Measurements from ENCODE around the gene F13A1.
A peak's percentile ranks its signal among the peaks of the same experiment; 100 is the strongest.

Gene F13A1

DNA sequence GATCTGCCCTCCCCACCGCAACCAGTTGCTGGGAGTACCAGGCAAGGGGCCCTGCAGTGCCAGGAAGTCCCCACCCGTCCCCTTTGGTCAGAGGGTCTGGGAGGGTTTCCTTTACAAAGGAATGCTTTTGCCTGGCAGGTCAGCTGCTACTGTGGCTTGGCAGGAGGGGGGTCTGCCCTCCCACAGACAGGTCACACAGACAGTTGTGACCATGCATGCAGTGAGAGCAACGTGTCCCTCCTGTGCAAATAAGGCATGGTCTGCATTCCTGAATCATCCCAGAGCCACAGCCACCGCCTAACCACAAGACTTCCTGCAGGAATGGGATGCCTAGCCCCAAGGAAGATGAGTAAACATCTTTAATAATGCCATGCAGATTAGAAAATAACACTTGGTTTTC is 439 bp upstream of the F13A1 start:
- Histone ChIP-seq H2AK5ac (ENCODE audit: low read length) (no peak overlapping the region), H4K8ac (ENCODE audit: low read depth, low read length) (no peak overlapping the region), H3K27ac (ENCODE audit: low read depth, low read length) (no peak overlapping the region), H3K14ac (ENCODE audit: low read length) (no peak overlapping the region), H3K4ac (ENCODE audit: low read depth, low read length) (no peak overlapping the region), H2BK120ac (ENCODE audit: insufficient read depth, low read length, poor library complexity) (no peak overlapping the region), H4K12ac (ENCODE audit: low read depth, low read length) (no peak overlapping the region), H3K4me1 (ENCODE audit: control insufficient read depth in 1 of 2, insufficient read depth in 2 of 2, low read length in 2 of 2) (peaks cover 0 to 3% of the 10 kb centered on the region in 2 experiments), H3K9ac (ENCODE audit: low read length) (no peak overlapping the region), H3K23ac (ENCODE audit: low read length) (no peak overlapping the region), H3K9me3 (ENCODE audit: insufficient read depth, low read depth, low read length) (peaks cover 2% of the 10 kb centered on the region), H3K36me3 (ENCODE audit: control insufficient read depth in 1 of 2, insufficient read depth in 2 of 2, low read length in 2 of 2) (no peaks in the 10 kb centered on the region), H4K91ac (ENCODE audit: low read depth, low read length) (no peak overlapping the region), H3K79me1 (ENCODE audit: low read length) (no peaks in the 10 kb centered on the region), H3K27me3 (ENCODE audit: insufficient read depth, low read length) (peaks cover 19% of the 10 kb centered on the region), H2AFZ (ENCODE audit: insufficient read depth, low read length, poor library complexity) (no peak overlapping the region), H3K18ac (ENCODE audit: low read length) (no peak overlapping the region), H3K79me2 (ENCODE audit: control insufficient read depth, insufficient read depth, low read length, poor library complexity) (no peaks in the 10 kb centered on the region), H3K4me2 (ENCODE audit: low read length) (peak overlapping the region; percentile 34), H2BK12ac (ENCODE audit: low read length) (no peak overlapping the region), H2BK5ac (ENCODE audit: low read depth, low read length, poor library complexity) (no peak overlapping the region), H3K4me3 (ENCODE audit: low read depth, low read length) (no peak overlapping the region)
- no peak for DNase-seq
- WGBS (ENCODE audit: extremely low coverage, insufficient coverage, insufficient read length): no CpG with 5 or more reads among the region's 4 CpGs

GRCh38 chr6:6317825-6318733 is 2.4 kb downstream of the F13A1 start:
- Histone ChIP-seq H3K23ac (ENCODE audit: low read length) (no peak overlapping the region), H3K36me3 (ENCODE audit: control insufficient read depth in 1 of 2, insufficient read depth in 2 of 2, low read length in 2 of 2) (no peaks in the 10 kb centered on the region), H3K79me1 (ENCODE audit: low read length) (no peaks in the 10 kb centered on the region), H4K91ac (ENCODE audit: low read depth, low read length) (no peak overlapping the region), H4K8ac (ENCODE audit: low read depth, low read length) (no peak overlapping the region), H3K4me2 (ENCODE audit: low read length) (no peak overlapping the region), H3K18ac (ENCODE audit: low read length) (no peak overlapping the region), H4K12ac (ENCODE audit: low read depth, low read length) (no peak overlapping the region), H2AFZ (ENCODE audit: insufficient read depth, low read length, poor library complexity) (no peak overlapping the region), H2BK12ac (ENCODE audit: low read length) (no peak overlapping the region), H3K4me3 (ENCODE audit: low read depth, low read length) (no peak overlapping the region), H3K9me3 (ENCODE audit: insufficient read depth, low read depth, low read length) (peaks cover 2% of the 10 kb centered on the region), H3K27ac (ENCODE audit: low read depth, low read length) (no peak overlapping the region), H3K9ac (ENCODE audit: low read length) (no peak overlapping the region), H3K27me3 (ENCODE audit: insufficient read depth, low read length) (peaks cover 19% of the 10 kb centered on the region), H2BK5ac (ENCODE audit: low read depth, low read length, poor library complexity) (no peak overlapping the region), H2BK120ac (ENCODE audit: insufficient read depth, low read length, poor library complexity) (no peak overlapping the region), H3K14ac (ENCODE audit: low read length) (no peak overlapping the region), H3K79me2 (ENCODE audit: control insufficient read depth, insufficient read depth, low read length, poor library complexity) (no peaks in the 10 kb centered on the region), H3K4me1 (ENCODE audit: control insufficient read depth in 1 of 2, insufficient read depth in 2 of 2, low read length in 2 of 2) (peaks cover 0 to 3% of the 10 kb centered on the region in 2 experiments), H2AK5ac (ENCODE audit: low read length) (no peak overlapping the region), H3K4ac (ENCODE audit: low read depth, low read length) (no peak overlapping the region)
- WGBS (ENCODE audit: extremely low coverage, insufficient coverage, insufficient read length): no CpG with 5 or more reads among the region's 10 CpGs
- no peak for DNase-seq

DNA sequence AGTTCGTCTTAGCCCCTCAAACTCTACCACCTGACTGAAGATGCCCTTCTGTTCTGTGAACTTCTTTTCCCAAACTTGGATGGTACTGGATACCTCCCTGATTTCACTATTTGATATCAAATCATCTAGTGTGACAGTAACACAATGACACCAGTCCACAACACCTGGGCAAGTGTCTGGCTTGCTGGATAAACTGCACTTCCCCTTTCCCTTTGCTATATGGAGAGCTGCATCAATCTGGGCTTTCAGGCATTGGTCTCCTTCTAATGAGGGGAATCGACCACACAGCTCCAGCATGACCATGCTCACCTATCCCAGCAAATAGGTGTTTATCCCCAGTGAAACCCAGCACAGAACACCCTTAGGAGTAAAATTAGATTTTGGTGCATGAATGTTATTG is 3.1 kb downstream of the F13A1 start:
- H3K4me3 ChIP-seq (ENCODE audit: low read depth, low read length): no peak overlapping the region
- H4K12ac ChIP-seq (ENCODE audit: low read depth, low read length): no peak overlapping the region
- H3K79me2 ChIP-seq (ENCODE audit: control insufficient read depth, insufficient read depth, low read length, poor library complexity): no peaks in the 10 kb centered on the region
- no peak overlapping the region for H2AFZ ChIP-seq (ENCODE audit: insufficient read depth, low read length, poor library complexity)
- peaks cover 2% of the 10 kb centered on the region for H3K9me3 ChIP-seq (ENCODE audit: insufficient read depth, low read depth, low read length)
- no peaks in the 10 kb centered on the region for H3K36me3 ChIP-seq (ENCODE audit: control insufficient read depth in 1 of 2, insufficient read depth in 2 of 2, low read length in 2 of 2)
- peaks cover 0 to 3% of the 10 kb centered on the region in 2 experiments for H3K4me1 ChIP-seq (ENCODE audit: control insufficient read depth in 1 of 2, insufficient read depth in 2 of 2, low read length in 2 of 2)
- H4K91ac ChIP-seq (ENCODE audit: low read depth, low read length): no peak overlapping the region
- no CpG with 5 or more reads among the region's 2 CpGs for WGBS (ENCODE audit: extremely low coverage, insufficient coverage, insufficient read length)
- DNase-seq: no peak
- no peak overlapping the region for H3K9ac ChIP-seq (ENCODE audit: low read length)
- no peak overlapping the region for H4K8ac ChIP-seq (ENCODE audit: low read depth, low read length)
- H3K4ac ChIP-seq (ENCODE audit: low read depth, low read length): no peak overlapping the region
- no peak overlapping the region for H2BK120ac ChIP-seq (ENCODE audit: insufficient read depth, low read length, poor library complexity)
- H3K79me1 ChIP-seq (ENCODE audit: low read length): no peaks in the 10 kb centered on the region
- no peak overlapping the region for H3K18ac ChIP-seq (ENCODE audit: low read length)
- H3K14ac ChIP-seq (ENCODE audit: low read length): no peak overlapping the region
- H3K27me3 ChIP-seq (ENCODE audit: insufficient read depth, low read length): peaks cover 19% of the 10 kb centered on the region
- no peak overlapping the region for H2BK12ac ChIP-seq (ENCODE audit: low read length)
- H3K27ac ChIP-seq (ENCODE audit: low read depth, low read length): no peak overlapping the region
- no peak overlapping the region for H3K4me2 ChIP-seq (ENCODE audit: low read length)
- no peak overlapping the region for H2AK5ac ChIP-seq (ENCODE audit: low read length)
- H2BK5ac ChIP-seq (ENCODE audit: low read depth, low read length, poor library complexity): no peak overlapping the region
- no peak overlapping the region for H3K23ac ChIP-seq (ENCODE audit: low read length)

DNA sequence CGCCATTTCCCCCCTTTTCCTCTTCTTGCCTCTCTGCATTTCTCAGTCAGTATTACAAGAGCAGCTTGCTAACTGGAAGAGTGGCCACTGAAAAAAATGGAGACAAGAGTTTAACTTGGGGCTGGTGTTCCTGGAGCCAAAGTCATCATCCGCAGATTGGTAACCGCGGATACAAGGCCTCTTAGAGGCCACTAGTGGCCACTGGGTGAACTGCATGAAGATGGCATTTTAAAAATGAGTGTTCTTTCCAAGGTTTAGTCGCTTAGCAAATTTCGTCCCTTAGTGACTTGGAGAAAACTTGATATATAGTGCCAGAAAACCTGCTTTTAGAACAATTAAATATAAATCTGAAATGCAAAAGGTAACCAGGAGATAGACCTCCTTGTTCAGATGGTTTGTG is 4.8 kb downstream of the F13A1 start:
- H3K36me3 ChIP-seq (ENCODE audit: control insufficient read depth in 1 of 2, insufficient read depth in 2 of 2, low read length in 2 of 2): no peaks in the 10 kb centered on the region
- H3K27me3 ChIP-seq (ENCODE audit: insufficient read depth, low read length): peaks cover 15% of the 10 kb centered on the region
- peaks cover 2% of the 10 kb centered on the region for H3K9me3 ChIP-seq (ENCODE audit: insufficient read depth, low read depth, low read length)
- H2BK120ac ChIP-seq (ENCODE audit: insufficient read depth, low read length, poor library complexity): no peak overlapping the region
- H2BK12ac ChIP-seq (ENCODE audit: low read length): no peak overlapping the region
- H3K9ac ChIP-seq (ENCODE audit: low read length): no peak overlapping the region
- no peak overlapping the region for H3K14ac ChIP-seq (ENCODE audit: low read length)
- no peak overlapping the region for H3K4me2 ChIP-seq (ENCODE audit: low read length)
- no peak overlapping the region for H3K27ac ChIP-seq (ENCODE audit: low read depth, low read length)
- no peak overlapping the region for H2AK5ac ChIP-seq (ENCODE audit: low read length)
- no peak overlapping the region for H4K12ac ChIP-seq (ENCODE audit: low read depth, low read length)
- H3K4me3 ChIP-seq (ENCODE audit: low read depth, low read length): no peak overlapping the region
- no peak overlapping the region for H4K8ac ChIP-seq (ENCODE audit: low read depth, low read length)
- no peak overlapping the region for H4K91ac ChIP-seq (ENCODE audit: low read depth, low read length)
- H2BK5ac ChIP-seq (ENCODE audit: low read depth, low read length, poor library complexity): no peak overlapping the region
- no peak overlapping the region for H3K23ac ChIP-seq (ENCODE audit: low read length)
- H3K18ac ChIP-seq (ENCODE audit: low read length): no peak overlapping the region
- no CpG with 5 or more reads among the region's 6 CpGs for WGBS (ENCODE audit: extremely low coverage, insufficient coverage, insufficient read length)
- no peak overlapping the region for H2AFZ ChIP-seq (ENCODE audit: insufficient read depth, low read length, poor library complexity)
- peak; percentile 20 to 73 for DNase-seq
- H3K4ac ChIP-seq (ENCODE audit: low read depth, low read length): no peak overlapping the region
- peaks cover 0 to 1% of the 10 kb centered on the region in 2 experiments for H3K4me1 ChIP-seq (ENCODE audit: control insufficient read depth in 1 of 2, insufficient read depth in 2 of 2, low read length in 2 of 2)
- no peaks in the 10 kb centered on the region for H3K79me1 ChIP-seq (ENCODE audit: low read length)
- no peaks in the 10 kb centered on the region for H3K79me2 ChIP-seq (ENCODE audit: control insufficient read depth, insufficient read depth, low read length, poor library complexity)

All from trophoblast cell (in vitro differentiated cells and primary cell).